ENCODE data around the gene DUSP16. TPM values are rescaled to one million over a fixed set of nuclear protein-coding genes. Genes with fewer than 3 reads are reported as not detected.
"Not testable (repeated sequence)": the region's sequence is repeated elsewhere in the genome, so short reads cannot be mapped to it uniquely, and the experiment has no call there.

The DUSP16 gene
- total RNA-seq, 3 donors from 2014 or later (not counting 1 experiment from before 2014, with no cell fraction given) = 6.9 to 19.9 (median 10.0) TPM

GRCh38 chr12:12582895-12583303 is 20.2 kb upstream of the DUSP16 start:
- Mint-ChIP-seq H3K4me3 (no peak overlapping the region), H3K27me3 (ENCODE audit: low read depth in 2 of 2) (peaks cover 0 to 10% of the 10 kb centered on the region in 2 donors), H3K36me3 (no peaks in the 10 kb centered on the region), H3K27ac (no peak overlapping the region), H3K9me3 (no peaks in the 10 kb centered on the region), H3K4me1 (no peaks in the 10 kb centered on the region)
- DNase-seq (no peak), ATAC-seq (no peak)
- intact Hi-C loops (cut with micrococcal nuclease) = no loop called here
- 57% methylated on average over 6 of the region's 6 CpGs for WGBS (ENCODE audit: insufficient coverage)
- TF ChIP-seq, protein P1, sequence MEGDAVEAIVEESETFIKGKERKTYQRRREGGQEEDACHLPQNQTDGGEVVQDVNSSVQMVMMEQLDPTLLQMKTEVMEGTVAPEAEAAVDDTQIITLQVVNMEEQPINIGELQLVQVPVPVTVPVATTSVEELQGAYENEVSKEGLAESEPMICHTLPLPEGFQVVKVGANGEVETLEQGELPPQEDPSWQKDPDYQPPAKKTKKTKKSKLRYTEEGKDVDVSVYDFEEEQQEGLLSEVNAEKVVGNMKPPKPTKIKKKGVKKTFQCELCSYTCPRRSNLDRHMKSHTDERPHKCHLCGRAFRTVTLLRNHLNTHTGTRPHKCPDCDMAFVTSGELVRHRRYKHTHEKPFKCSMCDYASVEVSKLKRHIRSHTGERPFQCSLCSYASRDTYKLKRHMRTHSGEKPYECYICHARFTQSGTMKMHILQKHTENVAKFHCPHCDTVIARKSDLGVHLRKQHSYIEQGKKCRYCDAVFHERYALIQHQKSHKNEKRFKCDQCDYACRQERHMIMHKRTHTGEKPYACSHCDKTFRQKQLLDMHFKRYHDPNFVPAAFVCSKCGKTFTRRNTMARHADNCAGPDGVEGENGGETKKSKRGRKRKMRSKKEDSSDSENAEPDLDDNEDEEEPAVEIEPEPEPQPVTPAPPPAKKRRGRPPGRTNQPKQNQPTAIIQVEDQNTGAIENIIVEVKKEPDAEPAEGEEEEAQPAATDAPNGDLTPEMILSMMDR (IDR thresholded peaks at IDR 0.05) = no peak
- Histone ChIP-seq H3K27ac (ENCODE audit: low read length) (no peak overlapping the region), H3K4me3 (ENCODE audit: low read length) (no peak overlapping the region), H3K9me3 (ENCODE audit: control insufficient read depth, insufficient read depth, low read length) (no peaks in the 10 kb centered on the region), H3K27me3 (ENCODE audit: control insufficient read depth, insufficient read depth, low read length) (no peaks in the 10 kb centered on the region), H3K4me1 (ENCODE audit: control insufficient read depth, insufficient read depth, low read length) (no peaks in the 10 kb centered on the region), H3K36me3 (ENCODE audit: control insufficient read depth, insufficient read depth, low read length) (no peaks in the 10 kb centered on the region)

GRCh38 chr12:12582193-12582881 is 19.7 kb upstream of the DUSP16 start:
- TF ChIP-seq, protein P1 (IDR thresholded peaks at IDR 0.05) = no peak
- H3K27me3 Mint-ChIP-seq (ENCODE audit: low read depth in 2 of 2) = peaks cover 0 to 9% of the 10 kb centered on the region in 2 donors
- no peaks in the 10 kb centered on the region for H3K9me3 Mint-ChIP-seq
- Histone ChIP-seq H3K4me1 (ENCODE audit: control insufficient read depth, insufficient read depth, low read length) (no peaks in the 10 kb centered on the region), H3K4me3 (ENCODE audit: low read length) (no peak overlapping the region), H3K36me3 (ENCODE audit: control insufficient read depth, insufficient read depth, low read length) (no peaks in the 10 kb centered on the region), H3K9me3 (ENCODE audit: control insufficient read depth, insufficient read depth, low read length) (no peaks in the 10 kb centered on the region), H3K27ac (ENCODE audit: low read length) (no peak overlapping the region), H3K27me3 (ENCODE audit: control insufficient read depth, insufficient read depth, low read length) (no peaks in the 10 kb centered on the region)
- H3K4me3 Mint-ChIP-seq = no peak overlapping the region
- ATAC-seq (no peak), DNase-seq (no peak)
- no peaks in the 10 kb centered on the region for H3K36me3 Mint-ChIP-seq
- intact Hi-C loops (cut with micrococcal nuclease) = no loop called here
- no peaks in the 10 kb centered on the region for H3K4me1 Mint-ChIP-seq
- 74% methylated on average over 4 of the region's 4 CpGs for WGBS (ENCODE audit: insufficient coverage)
- no peak overlapping the region for H3K27ac Mint-ChIP-seq

DNA sequence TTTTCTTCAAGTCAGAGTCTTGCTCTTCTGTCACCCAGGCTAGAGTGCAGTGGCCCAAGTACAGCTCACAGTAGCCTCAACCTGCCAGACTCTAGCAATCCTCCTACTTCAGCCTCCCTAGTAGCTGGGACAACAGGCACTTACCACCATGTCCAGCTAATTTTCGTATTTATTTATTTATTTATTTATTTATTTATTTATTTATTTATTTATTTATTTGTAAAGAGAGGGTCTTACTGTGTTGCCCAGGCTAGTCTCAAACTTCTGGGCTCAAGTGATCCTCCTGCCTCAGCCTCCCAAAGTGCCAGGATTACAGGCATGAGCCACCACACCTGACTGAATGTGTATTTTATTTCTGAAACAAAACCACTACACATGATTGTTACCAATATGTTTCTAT is 18.1 kb upstream of the DUSP16 start:
- H3K4me3 ChIP-seq (ENCODE audit: low read length); H3K36me3 ChIP-seq (ENCODE audit: control insufficient read depth, insufficient read depth, low read length); ATAC-seq; intact Hi-C loops (cut with micrococcal nuclease); H3K9me3 ChIP-seq (ENCODE audit: control insufficient read depth, insufficient read depth, low read length); H3K4me1 Mint-ChIP-seq; H3K36me3 Mint-ChIP-seq; H3K27me3 ChIP-seq (ENCODE audit: control insufficient read depth, insufficient read depth, low read length); H3K4me1 ChIP-seq (ENCODE audit: control insufficient read depth, insufficient read depth, low read length); H3K27ac Mint-ChIP-seq; H3K9me3 Mint-ChIP-seq; H3K27me3 Mint-ChIP-seq (ENCODE audit: low read depth in 2 of 2); H3K4me3 Mint-ChIP-seq; DNase-seq; H3K27ac ChIP-seq (ENCODE audit: low read length): not testable (repeated sequence)
- WGBS (ENCODE audit: insufficient coverage) = no CpG with 5 or more reads among the region's 1 CpG

GRCh38 chr12:12577786-12578185 is 15.1 kb upstream of the DUSP16 start:
- Histone ChIP-seq H3K4me3 (ENCODE audit: low read length) (no peak overlapping the region), H3K9me3 (ENCODE audit: control insufficient read depth, insufficient read depth, low read length) (no peaks in the 10 kb centered on the region), H3K4me1 (ENCODE audit: control insufficient read depth, insufficient read depth, low read length) (no peaks in the 10 kb centered on the region), H3K27me3 (ENCODE audit: control insufficient read depth, insufficient read depth, low read length) (no peaks in the 10 kb centered on the region), H3K36me3 (ENCODE audit: control insufficient read depth, insufficient read depth, low read length) (no peaks in the 10 kb centered on the region), H3K27ac (ENCODE audit: low read length) (no peak overlapping the region)
- no peaks in the 10 kb centered on the region for H3K4me1 Mint-ChIP-seq
- H3K9me3 Mint-ChIP-seq = no peaks in the 10 kb centered on the region
- H3K27ac Mint-ChIP-seq = no peak overlapping the region
- 80% methylated on average over 2 of the region's 3 CpGs for WGBS (ENCODE audit: insufficient coverage)
- H3K4me3 Mint-ChIP-seq = no peak overlapping the region
- TF ChIP-seq, protein P1 (IDR thresholded peaks at IDR 0.05) = no peak
- no peaks in the 10 kb centered on the region for H3K36me3 Mint-ChIP-seq
- intact Hi-C loops (cut with micrococcal nuclease) = no loop called here
- H3K27me3 Mint-ChIP-seq (ENCODE audit: low read depth in 2 of 2) = no peaks in the 10 kb centered on the region
- no peak for DNase-seq
- ATAC-seq = no peak
